Fibroblast of villous mesenchyme (primary cell): ENCODE results near the gene NUP205. TPM values are rescaled to one million over a fixed set of nuclear protein-coding genes. Genes with fewer than 3 reads are reported as not detected.
"Not testable (repeated sequence)": the region's sequence is repeated elsewhere in the genome, so short reads cannot be mapped to it uniquely, and the experiment has no call there.

Experiments used
- DNase-seq: peaks from one replicate; pipeline ENCODE4 v3.0.0-alpha.2; 2010; ENCODE audit warnings: low read depth
- H3K4me3 ChIP-seq: 2 replicates; pipeline ENCODE4 v1.5.1; 2011; ENCODE audit warnings: low read depth, mild to moderate bottlenecking, low read length
- CTCF ChIP-seq: IDR thresholded peaks from 2 replicates; pipeline ENCODE4 v1.5.1; 2012; ENCODE audit warnings: low read depth, mild to moderate bottlenecking, low read length; ENCODE audit not compliant: insufficient read depth
- total RNA-seq: library from RNA; depleted of rRNA; stranded (reverse); fragments of >200 nt; gene quantifications from 2 replicates; pipeline ENCODE4 v1.2.3, GENCODE V29; 2012

Gene NUP205
- total RNA-seq, 1 donor = 75.6 TPM

GRCh38 chr7:135662373-135663114 is 104.8 kb downstream of the NUP205 start, which contains the start of gene STMP1:
STMP1 (plus strand) TSS chr7:135662514.
- DNase-seq = peak; percentile 95
- peak; percentile 72 for TF ChIP-seq CTCF

GRCh38 chr7:135664046-135664589 is 106.4 kb downstream of the NUP205 start:
- no peak for TF ChIP-seq CTCF
- peak; percentile 30 for DNase-seq
- peak overlapping the region; percentile 86 for H3K4me3 ChIP-seq

More at GRCh38 chr7:135662373-135663114, 104.8 kb downstream of the NUP205 start, which contains the start of gene STMP1:
- peak within 1 kb of the TSS; percentile 86 for H3K4me3 ChIP-seq

GRCh38 chr7:135665042-135665441 is 107.3 kb downstream of the NUP205 start:
- H3K4me3 ChIP-seq = no peak overlapping the region
- no peak for DNase-seq
- no peak for TF ChIP-seq CTCF

GRCh38 chr7:135666156-135666555 is 108.4 kb downstream of the NUP205 start:
- DNase-seq = peak; percentile 35
- no peak for TF ChIP-seq CTCF
- H3K4me3 ChIP-seq = no peak overlapping the region

- TF ChIP-seq CTCF = no peak
- no peak overlapping the region for H3K4me3 ChIP-seq
- no peak for DNase-seq
These were observed 109.1 kb downstream of the NUP205 start for GRCh38 chr7:135666846-135667245.

- DNase-seq, H3K4me3 ChIP-seq: not testable (repeated sequence)
These were observed 109.9 kb downstream of the NUP205 start for GRCh38 chr7:135667626-135668025.

- not testable (repeated sequence) for DNase-seq, H3K4me3 ChIP-seq
These were observed 111.2 kb downstream of the NUP205 start for GRCh38 chr7:135668852-135669395.
